HCT116 (cell line): ENCODE measurements around the gene TTYH3. TPM values are rescaled to one million over a fixed set of nuclear protein-coding genes. Genes with fewer than 3 reads are reported as not detected.

Experiments
- ATAC-seq: fragments of 200-7000 bp; cut with Tn5 transposase; 2 replicates; pipeline ENCODE4 v1.9.1; 2020; ENCODE audit warnings: mild to moderate bottlenecking, moderate library complexity
- BruUV-seq: library from RNA; stranded (reverse); fragments of 400-500 nt; replicated peaks from 2 replicates; lab custom pipeline; 2021; lab: Mats Ljungman, UMichigan
- CTCF ChIA-PET: fragments of 300-600 bp; sonication (Branson Sonifier 250); formaldehyde crosslinking; loops from one replicate; lab custom pipeline; 2021; ENCODE audit warnings: antibody characterized with exemption; lab: Charles Lee
- POLR2A ChIA-PET: fragments of 300-600, 350-600 bp; sonication (Branson Sonifier 250); formaldehyde crosslinking; loops from one replicate; lab custom pipeline; 2021; ENCODE audit warnings: antibody characterized with exemption; lab: Charles Lee
- RAD21 ChIA-PET, 2 experiments: fragments of 300-600 bp; sonication (Branson Sonifier 250); formaldehyde crosslinking; loops; one replicate each; lab custom pipeline; 2023; ENCODE audit warnings: low total read pairs in 2 of 2; ENCODE audit not compliant: uncharacterized antibody in 2 of 2, unreplicated experiment in 2 of 2, low non-redundant PET in 1 of 2; lab: Charles Lee
- DNase-seq: peaks from one replicate; pipeline ENCODE4 v3.0.0-alpha.2; 2010; ENCODE audit warnings: low read depth, low spot score
- H2AFZ ChIP-seq: fragments of 200-600 bp; shearing (Covaris generic), sonication (generic); 2 replicates; pipeline ENCODE4 v1.6.1; 2017; ENCODE audit warnings: low read depth, mixed run types, mixed read lengths, antibody characterized with exemption, low read length; ENCODE audit not compliant: poor library complexity, severe bottlenecking
- H3K27ac ChIP-seq: 2 replicates; pipeline ENCODE4 v1.5.1; 2012; ENCODE audit warnings: low read depth, low read length
- H3K27me3 ChIP-seq: fragments of 200-600 bp; sonication (generic); 2 replicates; pipeline ENCODE4 v1.6.1; 2016; ENCODE audit warnings: mixed run types, low read length, mixed read lengths; ENCODE audit not compliant: insufficient read depth
- H3K36me3 ChIP-seq, 2 experiments: fragments of 200-500 bp in 1 of 2; fragments of 200-600 bp in 1 of 2; sonication (Bioruptor generic) in 1 of 2; sonication (generic) in 1 of 2; 2 replicates each; pipeline versions ENCODE4 v1.5.1 to v1.6.1; 2014 to 2016; ENCODE audit warnings: low read length in 2 of 2, inconsistent platforms in 1 of 2, mixed read lengths in 1 of 2, mixed run types in 1 of 2; ENCODE audit not compliant: insufficient read depth in 2 of 2, control insufficient read depth in 1 of 2
- H3K4me1 ChIP-seq, 2 experiments: fragments of 200-600 bp in 1 of 2; sonication (generic) in 1 of 2; 2 replicates each; pipeline versions ENCODE4 v1.5.1 to v1.6.1; 2012 to 2017; ENCODE audit warnings: low read length in 2 of 2, inconsistent platforms in 1 of 2, mild to moderate bottlenecking in 1 of 2, mixed read lengths in 1 of 2, mixed run types in 1 of 2, moderate library complexity in 1 of 2; ENCODE audit not compliant: insufficient read depth in 2 of 2, control insufficient read depth in 1 of 2
- H3K4me2 ChIP-seq: fragments of 200-600 bp; sonication (generic); 2 replicates; pipeline ENCODE4 v1.6.1; 2017; ENCODE audit warnings: mixed run types, low read length, mixed read lengths
- H3K4me3 ChIP-seq, 2 experiments: fragments of 200-600 bp in 1 of 2; sonication (generic) in 1 of 2; replicated peaks in 1 of 2; 2 replicates each; pipeline ENCODE4 v1.5.1; 2011 to 2016; ENCODE audit warnings: low read length in 2 of 2, control low read depth in 1 of 2, low read depth in 1 of 2, mild to moderate bottlenecking in 1 of 2, mixed read lengths in 1 of 2, mixed run types in 1 of 2
- H3K79me2 ChIP-seq: fragments of 200-600 bp; sonication (generic); 2 replicates; pipeline ENCODE4 v1.6.1; 2017; ENCODE audit warnings: mild to moderate bottlenecking, mixed run types, low read length, moderate library complexity, mixed read lengths; ENCODE audit not compliant: insufficient read depth
- H3K9ac ChIP-seq: fragments of 200-600 bp; sonication (generic); 2 replicates; pipeline ENCODE4 v1.6.1; 2016; ENCODE audit warnings: low read length, mixed read lengths
- H3K9me2 ChIP-seq: fragments of 200-600 bp; sonication (generic), shearing (Covaris generic); 2 replicates; pipeline ENCODE4 v1.6.1; 2017; ENCODE audit warnings: mixed run types, mild to moderate bottlenecking, moderate library complexity; ENCODE audit not compliant: insufficient read depth
- H3K9me3 ChIP-seq, 2 experiments: fragments of 200-500 bp in 1 of 2; fragments of 200-600 bp in 1 of 2; sonication (Bioruptor generic) in 1 of 2; sonication (generic) in 1 of 2; 2 replicates each; pipeline ENCODE4 v1.6.1; 2014 to 2017; ENCODE audit warnings: low read length in 2 of 2, mixed read lengths in 2 of 2, inconsistent platforms in 1 of 2, low read depth in 1 of 2, mild to moderate bottlenecking in 1 of 2, mixed run types in 1 of 2, moderate library complexity in 1 of 2; ENCODE audit not compliant: control insufficient read depth in 1 of 2, insufficient read depth in 1 of 2
- H4K20me1 ChIP-seq: fragments of 200-600 bp; sonication (generic), shearing (Covaris generic); 2 replicates; pipeline ENCODE4 v1.6.1; 2017; ENCODE audit warnings: mixed run types, mild to moderate bottlenecking, moderate library complexity; ENCODE audit not compliant: insufficient read depth
- CBX3 ChIP-seq: IDR thresholded peaks from 2 replicates; pipeline ENCODE4 v1.6.1; 2012; ENCODE audit warnings: low read depth
- EGR1 ChIP-seq: IDR thresholded peaks from 2 replicates; pipeline ENCODE4 v1.6.1; 2012; ENCODE audit warnings: low read depth
- EZH2 ChIP-seq: fragments of 200-600 bp; sonication (generic); IDR thresholded peaks from 2 replicates; pipeline ENCODE4 v1.6.1; 2017; ENCODE audit warnings: antibody characterized with exemption, mixed run types
- EZH2phosphoT487 ChIP-seq: fragments of 200-600 bp; IDR thresholded peaks from 2 replicates; pipeline ENCODE4 v1.6.1; 2018; ENCODE audit warnings: antibody characterized with exemption, borderline replicate concordance
- JUND ChIP-seq: IDR thresholded peaks from 2 replicates; pipeline ENCODE4 v1.6.1; 2012
- SIN3A ChIP-seq: IDR thresholded peaks from 2 replicates; pipeline ENCODE4 v1.6.1; 2012; ENCODE audit warnings: low read depth
- SP1 ChIP-seq: IDR thresholded peaks from 2 replicates; pipeline ENCODE4 v1.6.1; 2012; ENCODE audit warnings: low read depth
- SRF ChIP-seq: IDR thresholded peaks from 2 replicates; pipeline ENCODE4 v1.6.1; 2012; ENCODE audit warnings: low read depth
- TCF7L2 ChIP-seq: IDR thresholded peaks from 2 replicates; pipeline ENCODE4 v1.7.0; 2011; ENCODE audit warnings: borderline replicate concordance, inconsistent platforms; ENCODE audit not compliant: insufficient read depth, insufficient read length; ENCODE audit errors: extremely low read depth
- ZFX ChIP-seq: fragments of 450-650 bp; IDR thresholded peaks from 2 replicates; pipeline ENCODE4 v1.6.1; 2017
- ZNF274 ChIP-seq: fragments of 200-500 bp; sonication (Bioruptor generic); IDR thresholded peaks from 2 replicates; pipeline ENCODE4 v1.6.1; 2014; ENCODE audit warnings: mild to moderate bottlenecking, low read depth, low read length, inconsistent platforms
- intact Hi-C: fragments of 100-400 bp; cut with micrococcal nuclease; formaldehyde crosslinking; loops from 2 replicates; pipeline ENCODE4 v1.10.0; 2022
- total RNA-seq: library from RNA; stranded (reverse); gene quantifications from one replicate; pipeline ENCODE4 v1.2.1, GENCODE V29; 2021; ENCODE audit not compliant: unreplicated experiment

The TTYH3 gene
- total RNA-seq, 1 experiment from 2014 or later: 40.3 TPM

DNA sequence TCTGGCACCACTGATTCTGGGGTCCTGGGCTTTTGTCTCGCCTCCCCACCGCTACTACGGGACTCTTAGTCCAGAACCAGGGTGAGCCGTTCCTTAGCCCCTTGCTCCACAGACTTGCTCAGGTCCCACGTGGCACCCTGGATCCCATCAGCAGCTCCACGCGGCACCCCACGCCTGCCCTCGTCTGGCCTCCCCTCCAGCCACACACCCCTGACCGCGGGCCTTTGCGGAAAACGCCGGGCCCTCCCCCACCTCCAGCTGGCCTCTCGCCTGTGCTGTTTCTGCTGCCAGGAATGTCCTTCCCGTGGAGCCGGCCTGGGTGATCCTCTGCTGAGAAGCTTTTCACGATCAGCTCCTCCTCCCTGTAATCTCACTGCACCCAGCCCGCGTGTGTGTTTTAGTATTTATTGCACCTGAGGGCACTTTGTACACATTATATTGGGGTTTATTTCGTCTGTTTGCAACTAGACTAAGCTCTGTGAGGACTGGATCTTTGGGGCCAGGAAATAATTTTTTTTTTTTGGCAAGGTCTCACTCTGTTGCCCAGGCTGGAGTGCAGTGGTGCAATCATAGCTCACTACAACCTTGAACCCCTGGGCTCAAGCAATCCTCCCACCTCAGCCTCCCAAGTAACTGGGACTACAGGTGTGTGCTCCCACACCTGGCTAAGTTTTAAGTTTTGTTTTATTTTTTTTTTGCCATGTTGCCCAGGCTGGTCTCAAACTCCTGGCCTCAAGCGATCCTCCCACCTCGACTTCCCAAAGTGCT is 10.5 kb upstream of the TTYH3 start:
- ChIA-PET CTCF (no interaction called here), RAD21 (no interaction called here), POLR2A (no interaction called here)
- TF ChIP-seq JUND: no peak
- no peak for TF ChIP-seq EGR1
- TF ChIP-seq SIN3A: no peak
- no peak for TF ChIP-seq EZH2phosphoT487
- TF ChIP-seq SP1: no peak
- H4K20me1 ChIP-seq: no peaks in the 10 kb centered on the region
- no peak for DNase-seq
- H3K27ac ChIP-seq: no peak overlapping the region
- H3K9ac ChIP-seq: no peak overlapping the region
- H3K4me2 ChIP-seq: no peak overlapping the region
- no peaks in the 10 kb centered on the region for H3K9me3 ChIP-seq
- no peak overlapping the region for H3K4me3 ChIP-seq
- H3K9me2 ChIP-seq: no peaks in the 10 kb centered on the region
- no peak for ATAC-seq
- intact Hi-C loops: no loop called here
- H3K79me2 ChIP-seq: no peaks in the 10 kb centered on the region
- no peak overlapping the region for H2AFZ ChIP-seq
- peaks cover 0 to 3% of the 10 kb centered on the region in 2 experiments; a peak in 1 of 4 replicates for H3K4me1 ChIP-seq
- BruUV-seq: no TSS peak
- no peaks in the 10 kb centered on the region for H3K36me3 ChIP-seq
- no peaks in the 10 kb centered on the region for H3K27me3 ChIP-seq

DNA sequence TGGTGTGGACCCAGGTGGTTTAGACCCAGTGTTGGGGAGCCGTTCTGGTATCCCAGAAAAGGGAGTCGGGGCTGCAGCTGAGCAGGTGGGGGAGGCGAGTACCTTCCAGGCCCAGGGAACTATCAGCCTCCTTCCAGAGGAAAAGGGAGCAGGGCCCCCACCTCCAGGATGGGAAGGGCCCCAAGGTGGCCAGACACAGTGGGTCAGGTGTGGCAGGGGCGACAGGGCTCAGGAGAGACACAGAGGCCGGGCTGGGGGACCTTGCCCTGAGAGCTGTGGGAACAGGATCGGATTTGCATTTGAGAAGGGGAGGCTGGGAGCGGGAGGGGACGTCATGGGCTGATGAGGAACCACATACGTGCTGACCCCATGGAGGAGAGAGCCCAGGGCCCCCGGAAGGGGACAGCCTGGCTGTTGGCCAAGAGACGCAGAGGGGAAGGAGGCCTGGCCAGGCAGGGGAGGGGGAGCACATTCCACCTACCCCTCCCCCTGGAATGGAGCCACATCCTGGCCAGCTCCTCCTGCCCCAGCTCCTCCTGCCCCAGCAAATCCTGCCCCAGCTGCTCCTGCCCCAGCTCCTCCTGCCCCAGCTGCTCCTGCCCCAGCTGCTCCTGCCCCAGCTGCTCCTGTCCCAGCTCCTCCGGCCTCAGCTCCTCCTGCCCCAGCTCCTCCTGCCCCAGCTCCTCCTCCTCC is 9.7 kb upstream of the TTYH3 start:
- ATAC-seq (no peak), DNase-seq (no peak)
- no peak for TF ChIP-seq CBX3
- TF ChIP-seq JUND: no peak
- TF ChIP-seq ZNF274: no peak
- TF ChIP-seq SP1: no peak
- no peak for TF ChIP-seq EZH2
- TF ChIP-seq ZFX: no peak
- no peak for TF ChIP-seq SRF
- no peak for TF ChIP-seq TCF7L2
- Histone ChIP-seq H3K27ac (no peak overlapping the region), H3K36me3 (no peaks in the 10 kb centered on the region), H3K9ac (no peak overlapping the region), H3K27me3 (no peaks in the 10 kb centered on the region), H3K4me3 (no peak overlapping the region), H3K9me2 (no peaks in the 10 kb centered on the region), H3K9me3 (no peaks in the 10 kb centered on the region), H4K20me1 (no peaks in the 10 kb centered on the region), H3K4me1 (peaks cover 0 to 3% of the 10 kb centered on the region in 2 experiments; a peak in 1 of 4 replicates), H3K79me2 (no peaks in the 10 kb centered on the region), H3K4me2 (no peak overlapping the region), H2AFZ (no peak overlapping the region)
- BruUV-seq: no TSS peak
- ChIA-PET RAD21 (no interaction called here), POLR2A (interaction anchor here (1.2 kb wide), 1 partner anchor 10 kb away, joined by 5 read pairs; the partner anchor contains the start of gene TTYH3), CTCF (no interaction called here)
- intact Hi-C loops: no loop called here
